ENCODE measurements around the gene ZNF277.
"Not testable (repeated sequence)": the region's sequence is repeated elsewhere in the genome, so short reads cannot be mapped to it uniquely, and the experiment has no call there.

Gene ZNF277

GRCh38 chr7:112207765-112208164 lies 1.3 kb downstream of the ZNF277 start:
- DNase-seq (ENCODE audit: low read depth, low spot score) = no peak

GRCh38 chr7:112211348-112211907 lies 4.9 kb downstream of the ZNF277 start:
- no peak for DNase-seq (ENCODE audit: low read depth, low spot score)

- DNase-seq (ENCODE audit: low read depth, low spot score) = no peak
Measured at GRCh38 chr7:112212571-112212970, 6.1 kb downstream of the ZNF277 start.

- no peak for DNase-seq (ENCODE audit: low read depth, low spot score)
Measured at GRCh38 chr7:112213735-112214134, 7.2 kb downstream of the ZNF277 start.

GRCh38 chr7:112214268-112214667 lies 7.8 kb downstream of the ZNF277 start:
- no peak for DNase-seq (ENCODE audit: low read depth, low spot score)

GRCh38 chr7:112214883-112215282 lies 8.4 kb downstream of the ZNF277 start:
- DNase-seq (ENCODE audit: low read depth, low spot score) = no peak

GRCh38 chr7:112215787-112216186 lies 9.3 kb downstream of the ZNF277 start:
- no peak for DNase-seq (ENCODE audit: low read depth, low spot score)

- no peak for DNase-seq (ENCODE audit: low read depth, low spot score)
Measured at GRCh38 chr7:112220877-112221434, 14.5 kb downstream of the ZNF277 start.

- no peak for DNase-seq (ENCODE audit: low read depth, low spot score)
Measured at GRCh38 chr7:112223310-112223709, 16.8 kb downstream of the ZNF277 start.

GRCh38 chr7:112224186-112224585 lies 17.7 kb downstream of the ZNF277 start:
- DNase-seq (ENCODE audit: low read depth, low spot score) = no peak

- DNase-seq (ENCODE audit: low read depth, low spot score) = no peak
Measured at GRCh38 chr7:112225006-112225405, 18.5 kb downstream of the ZNF277 start.

GRCh38 chr7:112226701-112227276 lies 20.3 kb downstream of the ZNF277 start:
- DNase-seq (ENCODE audit: low read depth, low spot score) = no peak

GRCh38 chr7:112228632-112229031 lies 22.1 kb downstream of the ZNF277 start:
- no peak for DNase-seq (ENCODE audit: low read depth, low spot score)

GRCh38 chr7:112232212-112232978 lies 25.9 kb downstream of the ZNF277 start:
- no peak for DNase-seq (ENCODE audit: low read depth, low spot score)

GRCh38 chr7:112233048-112233697 lies 26.7 kb downstream of the ZNF277 start:
- DNase-seq (ENCODE audit: low read depth, low spot score) = no peak

- DNase-seq (ENCODE audit: low read depth, low spot score) = no peak
Measured at GRCh38 chr7:112234147-112234546, 27.7 kb downstream of the ZNF277 start.

- DNase-seq (ENCODE audit: low read depth, low spot score) = no peak
Measured at GRCh38 chr7:112236597-112236996, 30.1 kb downstream of the ZNF277 start.

GRCh38 chr7:112238330-112238729 lies 31.8 kb downstream of the ZNF277 start:
- DNase-seq (ENCODE audit: low read depth, low spot score) = no peak

GRCh38 chr7:112238852-112239610 lies 32.5 kb downstream of the ZNF277 start:
- no peak for DNase-seq (ENCODE audit: low read depth, low spot score)

- no peak for DNase-seq (ENCODE audit: low read depth, low spot score)
Measured at GRCh38 chr7:112248598-112248997, 42.1 kb downstream of the ZNF277 start.

GRCh38 chr7:112249967-112250366 lies 43.5 kb downstream of the ZNF277 start:
- not testable (repeated sequence) for DNase-seq (ENCODE audit: low read depth, low spot score)

All from smooth muscle cell of the brain vasculature (primary cell).